HG02884 (cell line): ENCODE results near the gene UBA52.
A peak's percentile ranks its signal among the peaks of the same experiment; 100 is the strongest.
"Not testable (repeated sequence)": the region's sequence is repeated elsewhere in the genome, so short reads cannot be mapped to it uniquely, and the experiment has no call there.

Source experiments
- ATAC-seq: cut with Tn5 transposase; IDR thresholded peaks from one replicate; pipeline ENCODE4 v1.9.1; 2021; ENCODE audit warnings: mild to moderate bottlenecking, moderate library complexity; ENCODE audit not compliant: unreplicated experiment

Gene UBA52

GRCh38 chr19:18571564-18572344, at the start of gene UBA52:
TSS of gene UBA52 (plus strand) at chr19:18571857. CDS start at chr19:18573301, 1,444 bp downstream.
- peak; percentile 80 for ATAC-seq

GRCh38 chr19:18522124-18522861, 49.4 kb upstream of the UBA52 start:
- ATAC-seq: peak; percentile 87

DNA sequence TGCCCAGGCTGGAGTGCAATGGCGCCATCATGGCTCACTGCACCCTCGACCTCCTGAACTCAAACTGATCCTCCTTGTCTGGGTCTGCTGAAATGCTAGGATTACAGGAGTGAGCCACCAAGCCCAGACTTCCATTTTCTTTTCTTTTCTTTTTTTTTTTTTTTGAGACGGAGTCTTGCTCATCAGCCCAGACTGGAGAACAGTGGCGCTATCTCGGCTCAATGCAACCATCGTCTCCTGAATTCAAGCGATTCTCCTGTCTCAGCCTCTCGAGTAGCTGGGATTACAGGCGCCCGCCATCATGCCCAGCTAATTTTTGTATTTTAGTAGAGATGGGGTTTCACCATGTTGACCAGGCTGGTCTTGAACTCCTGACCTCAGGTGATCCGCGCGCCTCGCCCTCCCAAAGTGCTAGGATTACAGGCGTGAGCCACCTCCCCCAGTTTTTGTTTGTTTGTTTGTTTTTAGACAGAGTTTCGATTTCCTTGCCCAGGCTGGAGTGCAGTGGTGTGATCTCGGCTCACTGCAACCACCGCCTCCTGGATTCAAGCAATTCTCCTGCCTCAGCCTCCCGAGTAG, 48.7 kb upstream of the UBA52 start:
- ATAC-seq: not testable (repeated sequence)

GRCh38 chr19:18523841-18524240, 47.8 kb upstream of the UBA52 start:
- ATAC-seq: no peak

- no peak for ATAC-seq
These were observed 45.3 kb upstream of the UBA52 start for GRCh38 chr19:18526316-18526715.

DNA sequence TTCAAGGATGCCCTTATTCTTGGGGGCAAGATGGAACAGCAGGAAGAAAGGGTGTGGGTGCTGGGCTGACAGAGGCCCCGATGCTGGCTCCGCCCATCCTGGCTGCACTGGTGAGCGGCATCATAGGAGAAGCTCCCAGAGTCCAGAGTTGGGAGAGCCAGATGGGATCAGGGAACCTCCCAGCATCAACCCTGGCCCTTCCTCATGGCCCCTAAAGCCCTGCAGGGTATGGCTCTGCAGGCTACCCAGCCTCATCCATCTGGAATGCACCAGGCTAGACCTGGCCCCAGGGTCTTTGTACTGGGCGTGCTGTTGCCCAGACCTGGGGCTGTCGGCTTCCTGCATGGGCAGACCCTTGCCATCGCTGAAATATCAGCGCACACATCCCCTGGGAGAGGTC, 41.9 kb upstream of the UBA52 start:
- no peak for ATAC-seq

- no peak for ATAC-seq
These were observed 40.2 kb upstream of the UBA52 start for GRCh38 chr19:18531485-18531884.

- no peak for ATAC-seq
These were observed 39.3 kb upstream of the UBA52 start for GRCh38 chr19:18532168-18532890.

DNA sequence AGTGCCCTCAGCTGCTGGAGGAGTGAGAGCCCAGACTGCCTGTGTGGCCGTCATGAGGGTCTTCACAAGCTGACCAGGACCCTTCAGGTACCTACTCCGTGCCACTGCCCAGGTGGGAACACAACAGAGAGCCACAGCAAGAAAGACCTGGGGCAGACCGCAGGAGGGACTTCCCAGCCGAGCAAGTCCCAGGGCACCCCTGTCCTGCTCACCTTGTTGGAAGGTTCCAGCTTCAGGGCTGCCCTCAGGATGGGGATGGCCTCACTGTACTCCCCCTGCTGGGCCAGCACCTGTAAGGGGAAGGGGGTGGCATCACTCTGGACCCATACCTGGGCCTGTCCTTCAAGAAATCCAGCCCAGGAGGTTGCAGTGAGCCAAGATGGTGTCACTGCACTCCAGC, 38.6 kb upstream of the UBA52 start:
- ATAC-seq: no peak

DNA sequence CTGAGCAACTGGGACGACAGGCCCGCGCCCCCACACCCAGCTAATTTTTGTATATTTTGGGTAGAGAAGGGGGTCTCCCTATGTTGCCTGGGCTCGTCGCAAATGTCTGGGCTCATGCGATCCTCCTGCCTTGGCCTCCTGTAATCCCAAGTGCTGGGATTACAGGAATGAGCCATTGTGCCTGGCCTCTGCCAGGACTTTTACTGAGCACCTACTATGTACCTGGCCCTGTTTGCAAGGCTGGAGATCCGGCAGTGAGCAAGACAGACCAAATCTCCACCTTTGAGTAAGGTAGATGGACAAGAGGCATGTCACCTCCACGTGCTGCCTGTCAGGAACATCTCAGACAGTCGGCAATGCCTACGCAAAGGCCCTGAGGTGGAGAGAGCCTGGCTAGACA, 35.2 kb upstream of the UBA52 start:
- ATAC-seq: no peak

- ATAC-seq: no peak
These were observed 34.2 kb upstream of the UBA52 start for GRCh38 chr19:18537431-18537830.

DNA sequence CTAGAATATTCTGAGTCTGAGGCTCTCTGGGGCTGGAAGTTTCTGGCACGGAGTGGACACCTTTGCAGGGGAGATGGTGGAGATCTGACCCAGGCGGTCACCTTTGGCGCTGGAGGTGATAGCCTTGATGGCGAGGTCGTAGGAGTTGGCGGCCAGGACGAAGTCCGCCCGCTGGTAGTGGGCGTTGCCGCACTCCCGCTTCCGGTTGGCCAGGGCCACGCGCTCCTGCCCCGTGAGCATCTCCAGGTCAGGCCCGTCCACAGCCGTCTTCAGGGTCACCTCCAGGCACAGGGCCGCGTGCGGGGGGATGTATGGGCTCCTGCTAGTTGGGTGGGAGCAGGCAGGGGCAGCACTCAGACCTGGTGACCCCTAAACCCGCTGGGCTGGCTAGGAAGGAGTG, 33.5 kb upstream of the UBA52 start:
- ATAC-seq: no peak

- no peak for ATAC-seq
These were observed 32.3 kb upstream of the UBA52 start for GRCh38 chr19:18539372-18539771.

DNA sequence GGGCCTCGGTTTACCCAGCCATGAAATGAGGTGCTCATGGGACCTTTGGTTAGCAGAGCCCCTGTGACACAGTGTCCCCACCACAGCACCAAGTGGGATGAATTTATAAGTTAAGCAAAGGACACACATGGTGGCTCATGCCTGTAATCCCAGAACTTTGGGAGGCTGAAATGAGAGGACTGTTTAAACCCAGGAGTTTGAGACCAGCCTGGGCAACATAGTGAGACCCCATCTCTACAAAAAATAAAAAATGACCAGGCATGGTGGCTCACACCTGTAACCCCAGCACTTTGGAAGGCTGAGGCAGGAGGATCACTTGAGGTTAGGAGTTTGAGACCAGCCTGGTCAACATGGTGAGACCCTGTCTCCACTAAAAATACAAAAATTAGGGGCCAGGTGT, 31.5 kb upstream of the UBA52 start:
- not testable (repeated sequence) for ATAC-seq

- ATAC-seq: no peak
These were observed 30.2 kb upstream of the UBA52 start for GRCh38 chr19:18541258-18541991.

GRCh38 chr19:18541992-18542940, 29.4 kb upstream of the UBA52 start:
- no peak for ATAC-seq

DNA sequence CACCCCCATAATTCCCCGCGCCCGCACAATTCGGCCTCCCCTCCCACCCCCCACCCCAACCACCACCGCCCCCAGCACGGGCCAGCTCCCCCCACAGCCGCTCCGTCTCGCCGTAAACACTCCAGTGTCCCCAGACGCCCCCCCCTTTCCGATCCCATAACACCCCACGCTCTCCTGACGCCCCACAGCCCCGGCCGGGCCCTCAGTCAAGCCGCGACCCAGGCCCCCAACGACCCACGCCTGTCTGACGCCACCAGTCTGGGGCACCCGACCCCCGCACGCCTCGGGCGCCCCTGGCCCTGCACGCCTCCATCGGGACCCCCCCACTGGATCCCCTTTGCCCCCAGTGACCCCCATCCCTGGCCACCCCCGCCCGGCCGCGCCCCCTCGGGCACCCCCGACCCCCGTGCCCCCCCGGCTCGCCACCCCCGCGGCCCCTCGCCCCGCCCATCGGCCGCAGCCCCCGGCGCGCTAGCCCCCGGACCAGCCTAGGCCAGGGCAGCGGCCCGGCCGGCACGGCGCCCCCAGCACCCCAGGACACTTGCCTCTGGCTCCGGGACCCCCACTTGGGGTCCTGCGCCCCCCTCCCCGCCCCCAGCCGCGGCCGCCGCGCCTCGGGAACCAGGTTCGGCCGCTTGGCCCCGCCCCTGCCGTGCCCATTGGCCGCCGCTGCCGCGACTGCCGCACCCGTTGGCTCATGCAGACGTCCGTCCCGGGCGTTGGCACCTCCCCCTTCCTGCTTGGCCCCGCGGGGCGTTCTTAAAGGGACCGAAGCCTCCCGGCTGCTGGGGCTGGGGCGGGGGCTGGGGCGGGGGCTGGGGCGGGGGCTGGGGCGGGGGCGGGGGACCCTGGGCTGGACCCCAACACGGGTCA, 28.5 kb upstream of the UBA52 start, which contains the start of gene FKBP8:
Gene FKBP8, minus strand, starts transcription at position 633 of the 873 bp plus-strand sequence. CDS start 1,603 bp downstream, outside the sequence.
- ATAC-seq: peak; percentile 69

GRCh38 chr19:18543814-18544475, 27.7 kb upstream of the UBA52 start:
- ATAC-seq: peak; percentile 62
